DOHH2 (cell line): Measurements from ENCODE around the gene STRADA.

Experiments used
- H3F3A ChIP-seq: fragments of 200-600 bp; sonication (generic), shearing (Covaris generic); 2 replicates; pipeline ENCODE4 v1.6.0; 2016; ENCODE audit warnings: antibody characterized with exemption, mild to moderate bottlenecking; ENCODE audit not compliant: control insufficient read depth, insufficient read depth
- H3K27ac ChIP-seq: fragments of 200-600 bp; sonication (generic); 2 replicates; pipeline ENCODE4 v1.5.1; 2014; ENCODE audit warnings: low read depth, mild to moderate bottlenecking, low read length, moderate library complexity
- H3K27me3 ChIP-seq: fragments of 200-600 bp; sonication (generic); 2 replicates; pipeline ENCODE4 v1.6.1; 2014; ENCODE audit warnings: mild to moderate bottlenecking, low read length, mixed read lengths; ENCODE audit not compliant: control insufficient read depth
- H3K36me3 ChIP-seq: fragments of 200-600 bp; sonication (generic); 2 replicates; pipeline ENCODE4 v1.6.1; 2014; ENCODE audit warnings: mild to moderate bottlenecking, low read length, moderate library complexity, mixed read lengths; ENCODE audit not compliant: control insufficient read depth
- H3K4me1 ChIP-seq: fragments of 200-600 bp; sonication (generic); 2 replicates; pipeline ENCODE4 v1.6.1; 2014; ENCODE audit warnings: mild to moderate bottlenecking, low read length, mixed read lengths; ENCODE audit not compliant: control insufficient read depth
- H3K4me2 ChIP-seq: fragments of 200-600 bp; sonication (generic); 2 replicates; pipeline ENCODE4 v1.6.0; 2014; ENCODE audit warnings: mild to moderate bottlenecking, low read length, moderate library complexity
- H3K4me3 ChIP-seq: fragments of 200-600 bp; sonication (generic); 2 replicates; pipeline ENCODE4 v1.5.1; 2014; ENCODE audit warnings: mild to moderate bottlenecking, low read length, mixed read lengths
- H3K79me2 ChIP-seq: fragments of 200-600 bp; sonication (generic); 2 replicates; pipeline ENCODE4 v1.6.1; 2014; ENCODE audit warnings: mild to moderate bottlenecking, low read length, mixed read lengths; ENCODE audit not compliant: control insufficient read depth
- H3K9me2 ChIP-seq: fragments of 200-600 bp; sonication (generic); replicated peaks from 2 replicates; pipeline ENCODE4 v1.6.1; 2014; ENCODE audit warnings: mild to moderate bottlenecking, low read length, mixed read lengths; ENCODE audit not compliant: control insufficient read depth
- H3K9me3 ChIP-seq: fragments of 200-600 bp; sonication (generic); 2 replicates; pipeline ENCODE4 v1.6.1; 2014; ENCODE audit warnings: antibody characterized with exemption, low read length, mixed read lengths; ENCODE audit not compliant: control insufficient read depth, insufficient read depth
- H4K20me1 ChIP-seq: fragments of 200-600 bp; sonication (generic); 2 replicates; pipeline ENCODE4 v1.6.0; 2014; ENCODE audit warnings: low read depth, mild to moderate bottlenecking, antibody characterized with exemption, low read length, moderate library complexity; ENCODE audit not compliant: control insufficient read depth, insufficient read depth
- CTCF ChIP-seq: fragments of 200-600 bp; sonication (generic); IDR thresholded peaks from one replicate; pipeline ENCODE4 v1.5.1; 2014; ENCODE audit warnings: antibody characterized with exemption, mild to moderate bottlenecking, low read depth, low read length; ENCODE audit not compliant: poor library complexity, severe bottlenecking
- EZH2phosphoT487 ChIP-seq: fragments of 200-600 bp; sonication (generic); IDR thresholded peaks from 2 replicates; pipeline ENCODE4 v1.6.1; 2017; ENCODE audit warnings: borderline replicate concordance, mild to moderate bottlenecking, antibody characterized with exemption, low read length, moderate library complexity, mixed read lengths

The STRADA gene

GRCh38 chr17:63780928-63781327, 39.3 kb upstream of the STRADA start:
- H4K20me1 ChIP-seq, result peaks cover 37% of the 10 kb centered on the region
- no peak overlapping the region for H3K27ac ChIP-seq
- H3K4me3 ChIP-seq, result no peak overlapping the region
- TF ChIP-seq EZH2phosphoT487 (no peak), CTCF (no peak)
- H3K79me2 ChIP-seq, result peaks cover 99% of the 10 kb centered on the region
- no peaks in the 10 kb centered on the region for H3K9me2 ChIP-seq
- H3K4me1 ChIP-seq, result peaks cover 36% of the 10 kb centered on the region
- H3K4me2 ChIP-seq, result no peak overlapping the region
- H3F3A ChIP-seq, result 0 out of 2 replicates have a peak, but pooled peaks cover 3% of the 10 kb centered on the region
- H3K9me3 ChIP-seq, result no peaks in the 10 kb centered on the region
- peaks cover 94% of the 10 kb centered on the region for H3K36me3 ChIP-seq
- H3K27me3 ChIP-seq, result no peaks in the 10 kb centered on the region

- H3K9me3 ChIP-seq, result no peaks in the 10 kb centered on the region
- H3F3A ChIP-seq, result 0 out of 2 replicates have a peak, but pooled peaks cover 3% of the 10 kb centered on the region
- H3K9me2 ChIP-seq, result no peaks in the 10 kb centered on the region
- H3K4me3 ChIP-seq, result no peak overlapping the region
- peaks cover 99% of the 10 kb centered on the region for H3K79me2 ChIP-seq
- peaks cover 41% of the 10 kb centered on the region for H4K20me1 ChIP-seq
- no peak overlapping the region for H3K4me2 ChIP-seq
- H3K27me3 ChIP-seq, result no peaks in the 10 kb centered on the region
- no peak for TF ChIP-seq CTCF
- TF ChIP-seq EZH2phosphoT487, result no peak
- peaks cover 94% of the 10 kb centered on the region for H3K36me3 ChIP-seq
- H3K27ac ChIP-seq, result no peak overlapping the region
- peaks cover 41% of the 10 kb centered on the region for H3K4me1 ChIP-seq
These were observed 38.9 kb upstream of the STRADA start for GRCh38 chr17:63780507-63780906.

- TF ChIP-seq CTCF (no peak), EZH2phosphoT487 (no peak)
- no peaks in the 10 kb centered on the region for H3K27me3 ChIP-seq
- H3K36me3 ChIP-seq, result peaks cover 79% of the 10 kb centered on the region
- H3K27ac ChIP-seq, result no peak overlapping the region
- no peaks in the 10 kb centered on the region for H3K9me2 ChIP-seq
- H3F3A ChIP-seq, result 0 out of 2 replicates have a peak, but pooled peaks cover 4% of the 10 kb centered on the region
- peak overlapping the region; percentile 97 for H3K4me3 ChIP-seq
- peaks cover 98% of the 10 kb centered on the region for H3K79me2 ChIP-seq
- peaks cover 47% of the 10 kb centered on the region for H3K4me1 ChIP-seq
- H3K9me3 ChIP-seq, result no peaks in the 10 kb centered on the region
- peaks cover 38% of the 10 kb centered on the region for H4K20me1 ChIP-seq
- H3K4me2 ChIP-seq, result peak overlapping the region; percentile 85
These were observed 33.8 kb upstream of the STRADA start for GRCh38 chr17:63775420-63775819.

- Histone ChIP-seq H3K36me3 (peaks cover 81% of the 10 kb centered on the region), H3K27me3 (no peaks in the 10 kb centered on the region), H3K27ac (peak overlapping the region; percentile 92), H3K4me3 (peak overlapping the region; percentile 97), H3K79me2 (peaks cover 98% of the 10 kb centered on the region), H3K4me1 (peaks cover 51% of the 10 kb centered on the region), H3F3A (0 out of 2 replicates have a peak, but pooled peaks cover 4% of the 10 kb centered on the region), H4K20me1 (peaks cover 41% of the 10 kb centered on the region), H3K9me3 (no peaks in the 10 kb centered on the region), H3K4me2 (peak overlapping the region; percentile 85), H3K9me2 (no peaks in the 10 kb centered on the region)
- no peak for TF ChIP-seq CTCF
- TF ChIP-seq EZH2phosphoT487, result no peak
These were observed 33.3 kb upstream of the STRADA start for GRCh38 chr17:63774969-63775265.
